Fibroblast of mammary gland (primary cell): ENCODE measurements around the gene BCLAF1.
"Not testable (repeated sequence)": the region's sequence is repeated elsewhere in the genome, so short reads cannot be mapped to it uniquely, and the experiment has no call there.

Source experiments
- DNase-seq: peaks from one replicate; pipeline ENCODE4 v3.0.0-alpha.2; 2010; ENCODE audit warnings: low read depth
- H3K4me3 ChIP-seq: 2 replicates; pipeline ENCODE4 v1.5.1; 2011; ENCODE audit warnings: low read depth, mild to moderate bottlenecking, low read length, moderate library complexity; ENCODE audit not compliant: control insufficient read depth
- TF ChIP-seq, protein P1 (sequence below): conservative IDR thresholded peaks from 2 replicates; pipeline ENCODE4 v1.5.1; 2011; ENCODE audit warnings: low read depth, low read length, inconsistent platforms; ENCODE audit not compliant: control insufficient read depth, insufficient read depth

Gene BCLAF1

DNA sequence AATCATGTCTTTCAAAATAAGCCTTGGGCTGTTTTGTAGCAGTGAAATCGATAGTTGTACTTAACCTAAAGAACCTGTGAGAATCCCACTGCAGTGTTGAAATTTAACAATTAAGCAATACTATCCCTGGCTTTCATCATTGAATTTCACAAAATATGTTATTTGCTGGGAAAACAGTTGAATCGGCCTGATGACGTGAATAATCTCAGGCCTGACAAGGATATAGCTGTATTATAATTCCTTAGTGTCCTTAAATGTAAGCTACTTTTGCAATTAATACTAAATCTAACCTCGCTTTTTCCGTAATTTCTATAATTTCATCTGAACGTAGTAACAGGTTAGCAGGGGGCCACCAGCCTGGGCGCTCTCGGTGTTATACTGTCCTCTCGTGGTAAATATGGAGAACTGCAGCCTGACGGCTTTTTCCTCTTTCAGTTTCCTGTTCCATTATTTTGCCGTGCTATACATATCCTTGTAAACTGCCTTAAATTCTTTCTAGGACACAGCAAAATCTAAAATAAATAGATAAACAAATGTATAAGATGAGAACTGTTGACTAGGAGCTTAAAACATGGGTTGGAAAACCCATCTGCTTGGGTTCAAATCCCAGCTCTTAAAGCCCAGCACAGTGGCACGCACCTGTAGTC is 63.5 kb downstream of the BCLAF1 start:
- DNase-seq: peak; percentile 72
- no peak overlapping the region for H3K4me3 ChIP-seq
- TF ChIP-seq, protein P1, sequence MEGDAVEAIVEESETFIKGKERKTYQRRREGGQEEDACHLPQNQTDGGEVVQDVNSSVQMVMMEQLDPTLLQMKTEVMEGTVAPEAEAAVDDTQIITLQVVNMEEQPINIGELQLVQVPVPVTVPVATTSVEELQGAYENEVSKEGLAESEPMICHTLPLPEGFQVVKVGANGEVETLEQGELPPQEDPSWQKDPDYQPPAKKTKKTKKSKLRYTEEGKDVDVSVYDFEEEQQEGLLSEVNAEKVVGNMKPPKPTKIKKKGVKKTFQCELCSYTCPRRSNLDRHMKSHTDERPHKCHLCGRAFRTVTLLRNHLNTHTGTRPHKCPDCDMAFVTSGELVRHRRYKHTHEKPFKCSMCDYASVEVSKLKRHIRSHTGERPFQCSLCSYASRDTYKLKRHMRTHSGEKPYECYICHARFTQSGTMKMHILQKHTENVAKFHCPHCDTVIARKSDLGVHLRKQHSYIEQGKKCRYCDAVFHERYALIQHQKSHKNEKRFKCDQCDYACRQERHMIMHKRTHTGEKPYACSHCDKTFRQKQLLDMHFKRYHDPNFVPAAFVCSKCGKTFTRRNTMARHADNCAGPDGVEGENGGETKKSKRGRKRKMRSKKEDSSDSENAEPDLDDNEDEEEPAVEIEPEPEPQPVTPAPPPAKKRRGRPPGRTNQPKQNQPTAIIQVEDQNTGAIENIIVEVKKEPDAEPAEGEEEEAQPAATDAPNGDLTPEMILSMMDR: peak; percentile 100

DNA sequence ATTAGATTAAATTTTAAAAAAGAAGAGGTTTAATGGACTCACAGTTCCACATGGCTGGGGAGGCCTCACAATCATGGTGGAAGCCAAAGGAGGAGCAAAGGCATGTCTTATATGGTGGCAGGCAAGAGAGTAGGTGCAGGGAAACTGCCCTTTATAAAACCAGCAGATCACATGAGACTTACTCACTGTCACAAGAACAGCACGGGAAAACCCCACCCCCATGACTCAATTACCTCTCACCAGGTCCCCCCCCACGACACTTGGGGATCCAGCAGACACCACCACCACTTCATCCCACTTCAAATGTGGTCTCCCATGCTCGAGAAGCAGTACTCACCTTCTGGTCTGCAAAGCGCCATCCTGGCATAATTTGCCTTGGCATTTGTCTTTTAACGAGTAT is 64.2 kb downstream of the BCLAF1 start:
- TF ChIP-seq, protein P1: no peak

DNA sequence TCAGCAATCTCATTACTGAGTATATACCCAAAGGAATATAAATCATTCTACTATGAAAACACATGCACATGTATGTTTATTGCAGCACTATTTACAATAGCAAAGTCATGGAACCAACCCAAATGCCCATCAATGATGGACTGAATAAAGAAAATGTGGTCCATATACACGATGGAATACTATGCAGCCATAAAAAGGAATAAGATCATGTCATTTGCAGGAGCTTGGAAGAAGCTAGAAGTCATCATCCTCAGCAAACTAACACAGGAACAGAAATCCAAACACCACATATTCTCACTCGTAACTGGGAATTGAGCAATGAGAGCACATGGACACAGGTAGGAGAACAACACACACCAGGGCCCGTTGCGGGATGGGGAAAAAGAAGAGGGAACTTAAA is 64.7 kb downstream of the BCLAF1 start:
- H3K4me3 ChIP-seq: not testable (repeated sequence)

More for the DNA sequence above, 64.2 kb downstream of the BCLAF1 start:
- peak; percentile 59 for DNase-seq
- H3K4me3 ChIP-seq: no peak overlapping the region

DNA sequence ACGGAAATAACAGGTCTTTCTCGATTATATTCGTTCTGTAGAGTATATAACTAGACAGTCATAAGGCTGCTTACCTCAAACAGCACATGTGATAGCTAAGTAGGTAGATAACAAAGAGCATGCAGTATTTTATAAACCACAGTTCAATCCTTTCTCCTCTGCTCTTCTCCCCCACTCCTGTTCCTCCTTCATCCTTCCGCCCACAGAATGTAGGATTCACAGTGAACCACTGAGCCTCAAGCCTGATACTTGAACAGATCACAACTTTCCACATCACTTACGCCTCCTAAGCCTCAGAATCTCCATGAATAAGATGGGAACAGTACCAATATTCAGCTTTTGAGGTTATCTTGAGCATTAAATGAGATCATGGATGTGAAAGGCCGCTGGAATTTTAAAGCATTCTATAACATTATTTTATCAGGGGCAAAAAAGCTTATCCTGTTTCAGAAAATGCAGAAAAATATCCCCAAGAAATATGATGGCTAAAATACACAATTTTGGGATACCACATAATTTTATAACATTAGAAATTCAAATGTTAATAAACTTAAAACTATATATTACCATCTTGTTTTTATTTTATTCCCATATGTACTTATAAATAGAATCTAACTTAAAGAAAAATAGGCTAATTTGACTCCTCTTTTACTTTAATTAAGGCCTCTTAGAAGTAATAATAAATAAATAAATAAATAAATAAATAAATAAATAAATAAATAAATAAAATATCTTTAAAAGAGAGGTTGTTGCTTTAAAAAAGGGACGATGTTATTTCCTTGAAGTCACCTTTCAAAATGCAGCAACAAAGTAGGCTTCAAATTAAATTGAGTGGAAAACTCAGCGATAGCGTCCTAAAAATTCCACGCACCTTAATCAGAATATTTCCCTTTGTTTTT is 72.9 kb downstream of the BCLAF1 start:
- TF ChIP-seq, protein P1: no peak
- DNase-seq: no peak
- H3K4me3 ChIP-seq: no peak overlapping the region

More for the DNA sequence above, 64.7 kb downstream of the BCLAF1 start:
- not testable (repeated sequence) for DNase-seq

DNA sequence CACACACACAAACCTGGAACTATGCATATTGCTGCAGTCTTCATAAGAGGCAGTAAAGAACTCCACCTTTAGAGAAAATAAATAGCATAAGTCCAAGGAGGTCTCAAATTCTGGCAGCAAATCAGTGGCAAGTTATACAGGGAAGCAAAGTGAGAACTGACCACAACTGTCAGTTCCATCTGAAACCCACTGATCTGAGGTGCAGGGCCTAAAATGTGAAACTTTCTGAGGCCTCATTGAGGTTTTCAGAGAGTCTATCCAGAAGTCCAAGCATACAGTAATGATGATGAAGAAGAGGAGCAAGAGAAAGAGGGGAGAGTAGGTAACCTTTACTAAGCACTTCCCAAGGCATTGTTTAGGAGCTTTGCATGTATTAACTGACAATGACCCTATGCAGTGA is 75.8 kb downstream of the BCLAF1 start:
- H3K4me3 ChIP-seq: no peak overlapping the region
- DNase-seq: no peak
- TF ChIP-seq, protein P1: no peak

DNA sequence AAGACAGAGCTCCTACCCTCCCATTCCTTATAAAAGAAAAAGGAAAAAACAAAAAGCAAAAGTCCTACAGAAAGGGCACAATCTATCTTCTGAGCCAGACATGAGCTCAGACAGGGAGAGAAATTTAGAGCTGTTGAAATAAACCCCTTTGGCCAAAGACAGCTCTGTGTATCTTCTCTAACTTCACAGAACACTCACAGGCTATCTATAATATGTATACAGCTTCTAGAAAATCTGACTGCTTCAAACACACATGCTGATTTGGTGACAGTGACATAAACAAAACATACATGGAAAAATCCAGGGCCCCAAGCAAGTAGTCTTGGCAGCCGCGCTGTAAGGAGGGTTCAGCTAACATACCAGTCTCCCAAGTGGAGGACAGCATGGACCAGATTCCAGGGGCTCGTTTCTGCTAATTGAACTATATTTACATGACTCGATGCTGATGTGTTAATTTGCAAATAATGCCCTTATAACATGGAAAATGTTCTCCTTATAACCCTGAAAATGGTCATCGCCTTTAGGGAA is 76.6 kb downstream of the BCLAF1 start:
- TF ChIP-seq, protein P1: no peak
- H3K4me3 ChIP-seq: no peak overlapping the region
- DNase-seq: no peak

DNA sequence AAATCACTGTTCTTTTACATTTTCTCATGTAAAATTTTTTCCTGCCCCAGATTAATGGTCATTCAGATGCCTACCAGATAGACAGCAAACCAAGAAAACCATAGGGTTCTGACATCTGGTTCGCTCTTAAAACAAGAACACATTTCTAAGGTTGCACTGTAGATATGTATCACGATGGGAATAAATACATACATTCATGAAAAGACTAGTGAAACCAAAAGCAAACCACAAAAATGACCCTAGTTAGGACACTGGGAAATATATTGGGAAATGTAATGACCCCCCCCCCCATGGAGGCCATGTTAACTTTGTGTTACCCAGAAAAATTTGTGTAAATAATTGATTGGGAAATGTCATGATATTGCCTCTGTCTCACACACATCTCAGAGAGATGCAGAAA is 77.0 kb downstream of the BCLAF1 start:
- no peak for DNase-seq
- TF ChIP-seq, protein P1: no peak
- H3K4me3 ChIP-seq: no peak overlapping the region
